Gastroesophageal sphincter (tissue), 3 donors: ENCODE data around the gene EIF5A.

ENCODE experiments used
- CTCF ChIP-seq, 4 experiments: fragments of 200-600 bp in 2 of 4; fragments of 450-650 bp in 2 of 4; sonication (generic) in 1 of 4; IDR thresholded peaks; one replicate each; pipeline ENCODE4 v1.5.1; 2017 to 2019; ENCODE audit warnings: antibody characterized with exemption in 4 of 4, mild to moderate bottlenecking in 2 of 4, moderate library complexity in 2 of 4
- EP300 ChIP-seq: sonication (generic); formaldehyde crosslinking; IDR thresholded peaks from one replicate; pipeline ENCODE4 v1.6.1; 2017; ENCODE audit warnings: antibody characterized with exemption, mild to moderate bottlenecking
- POLR2A ChIP-seq, 2 donors: fragments of 450-650 bp; IDR thresholded peaks; one replicate each; pipeline ENCODE4 v1.6.1; 2017; ENCODE audit warnings: antibody characterized with exemption in 2 of 2, mild to moderate bottlenecking in 2 of 2, moderate library complexity in 1 of 2
- POLR2AphosphoS5 ChIP-seq: sonication (generic); formaldehyde crosslinking; IDR thresholded peaks from one replicate; pipeline ENCODE4 v1.6.1; 2017; ENCODE audit warnings: antibody characterized with exemption

- TF ChIP-seq POLR2A (IDR thresholded peaks at IDR 0.05): no peak
- TF ChIP-seq CTCF (IDR thresholded peaks at IDR 0.05): no peak
- TF ChIP-seq EP300: no peak
- no peak for TF ChIP-seq POLR2AphosphoS5
Measured at GRCh38 chr17:7324438-7324779, 17.0 kb downstream of the EIF5A start.
